Mesendoderm (in vitro differentiated cells): ENCODE data around the gene CHRNA9.

Experiments used
- DNase-seq: peaks from one replicate; pipeline ENCODE4 v3.0.0; 2013
- H2AK5ac ChIP-seq: 2 replicates; pipeline ENCODE4 v1.6.1; 2013; ENCODE audit warnings: low read length, inconsistent platforms
- H2BK120ac ChIP-seq: 2 replicates; pipeline ENCODE4 v1.6.1; 2013; ENCODE audit warnings: low read depth, mild to moderate bottlenecking, low read length, moderate library complexity, mixed read lengths
- H2BK15ac ChIP-seq: replicated peaks from 2 replicates; pipeline ENCODE4 v1.6.1; 2013; ENCODE audit warnings: low read depth, mild to moderate bottlenecking, moderate library complexity
- H2BK5ac ChIP-seq: 2 replicates; pipeline ENCODE4 v1.6.1; 2013; ENCODE audit warnings: low read length, inconsistent platforms
- H3K18ac ChIP-seq: 2 replicates; pipeline ENCODE4 v1.6.1; 2013; ENCODE audit warnings: mild to moderate bottlenecking, low read length, mixed read lengths
- H3K23ac ChIP-seq: one replicate; pipeline ENCODE4 v1.6.1; 2013; ENCODE audit warnings: low read length
- H3K27ac ChIP-seq: 2 replicates; pipeline ENCODE4 v1.5.1; 2013; ENCODE audit warnings: low read depth, mild to moderate bottlenecking, inconsistent platforms, low read length, moderate library complexity
- H3K27me3 ChIP-seq: 2 replicates; pipeline ENCODE4 v1.6.1; 2013; ENCODE audit warnings: low read length, control low read depth, mild to moderate bottlenecking, inconsistent platforms; ENCODE audit not compliant: insufficient read depth, poor library complexity
- H3K36me3 ChIP-seq: 2 replicates; pipeline ENCODE4 v1.6.1; 2013; ENCODE audit warnings: low read length, inconsistent platforms; ENCODE audit not compliant: control insufficient read depth, insufficient read depth
- H3K4ac ChIP-seq: one replicate; pipeline ENCODE4 v1.6.1; 2013; ENCODE audit warnings: low read depth, mild to moderate bottlenecking, low read length, moderate library complexity
- H3K4me1 ChIP-seq: 2 replicates; pipeline ENCODE4 v1.6.1; 2013; ENCODE audit warnings: low read depth, low read length, inconsistent platforms; ENCODE audit not compliant: control insufficient read depth
- H3K4me2 ChIP-seq: 2 replicates; pipeline ENCODE4 v1.6.1; 2013; ENCODE audit warnings: low read length
- H3K4me3 ChIP-seq: 2 replicates; pipeline ENCODE4 v1.5.1; 2013; ENCODE audit warnings: mild to moderate bottlenecking, low read length
- H3K56ac ChIP-seq: one replicate; pipeline ENCODE4 v1.6.1; 2013; ENCODE audit warnings: low read length
- H3K79me1 ChIP-seq: 2 replicates; pipeline ENCODE4 v1.6.1; 2013; ENCODE audit warnings: low read length, inconsistent platforms
- H3K79me2 ChIP-seq: 2 replicates; pipeline ENCODE4 v1.6.1; 2013; ENCODE audit warnings: mild to moderate bottlenecking, low read length; ENCODE audit not compliant: control insufficient read depth, insufficient read depth
- H3K9ac ChIP-seq: 2 replicates; pipeline ENCODE4 v1.6.1; 2013; ENCODE audit warnings: low read length, inconsistent platforms
- H4K5ac ChIP-seq: one replicate; pipeline ENCODE4 v1.6.1; 2013; ENCODE audit warnings: low read length
- H4K8ac ChIP-seq: one replicate; pipeline ENCODE4 v1.6.1; 2013; ENCODE audit warnings: low read depth, mild to moderate bottlenecking, control low read depth, low read length, moderate library complexity
- WGBS: extraction: QIAGEN DNeasy Blood & Tissue Kit; methylation state at CpG from one replicate; pipeline ENCODE4 v1.1.7; 2013; ENCODE audit warnings: low lambda C conversion rate, missing lambda C conversion rate; ENCODE audit not compliant: insufficient coverage; ENCODE audit errors: extremely low coverage; 5-methylcytosine and 5-hydroxymethylcytosine counted together

The CHRNA9 gene

DNA sequence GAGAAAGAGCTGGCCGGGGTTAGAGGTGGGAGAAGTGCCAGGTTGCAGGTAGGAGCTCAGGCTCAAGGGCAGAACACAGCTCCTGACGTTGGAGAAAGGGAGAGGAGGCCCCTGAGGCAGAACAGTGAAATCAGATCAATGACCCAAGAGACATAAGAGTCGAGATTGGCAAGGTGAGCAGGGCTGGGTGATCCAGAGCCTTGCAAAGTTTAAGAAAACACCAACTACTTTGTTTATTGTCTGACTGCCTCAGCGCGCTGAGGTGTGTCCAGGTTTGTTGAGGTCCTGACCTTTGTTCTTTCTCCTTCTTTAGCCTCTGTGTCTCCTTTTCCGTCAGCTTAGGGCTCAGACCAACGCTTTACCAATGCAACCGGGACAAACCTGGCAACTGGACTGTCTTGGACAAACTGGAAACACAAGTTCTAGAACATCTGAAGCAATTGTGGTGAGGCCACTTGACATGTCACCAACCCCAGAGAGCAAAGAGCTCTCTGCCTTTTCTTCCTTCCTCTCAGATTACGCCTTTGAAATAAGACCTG, 28.3 kb downstream of the CHRNA9 start:
- H4K8ac ChIP-seq = no peak overlapping the region
- H3K18ac ChIP-seq = no peak overlapping the region
- no peak overlapping the region for H3K4ac ChIP-seq
- no peaks in the 10 kb centered on the region for H3K79me1 ChIP-seq
- H3K4me3 ChIP-seq = no peak overlapping the region
- no peak overlapping the region for H2BK15ac ChIP-seq
- H3K4me2 ChIP-seq = no peak overlapping the region
- no CpG with 5 or more reads among the region's 9 CpGs for WGBS
- H3K79me2 ChIP-seq = no peaks in the 10 kb centered on the region
- H3K56ac ChIP-seq = no peak overlapping the region
- no peak overlapping the region for H3K27ac ChIP-seq
- H3K4me1 ChIP-seq = no peaks in the 10 kb centered on the region
- H2BK120ac ChIP-seq = no peak overlapping the region
- no peak overlapping the region for H3K9ac ChIP-seq
- no peak overlapping the region for H4K5ac ChIP-seq
- H2AK5ac ChIP-seq = no peak overlapping the region
- H3K36me3 ChIP-seq = no peaks in the 10 kb centered on the region
- no peak overlapping the region for H3K23ac ChIP-seq
- H2BK5ac ChIP-seq = no peak overlapping the region
- no peaks in the 10 kb centered on the region for H3K27me3 ChIP-seq
- DNase-seq = no peak

DNA sequence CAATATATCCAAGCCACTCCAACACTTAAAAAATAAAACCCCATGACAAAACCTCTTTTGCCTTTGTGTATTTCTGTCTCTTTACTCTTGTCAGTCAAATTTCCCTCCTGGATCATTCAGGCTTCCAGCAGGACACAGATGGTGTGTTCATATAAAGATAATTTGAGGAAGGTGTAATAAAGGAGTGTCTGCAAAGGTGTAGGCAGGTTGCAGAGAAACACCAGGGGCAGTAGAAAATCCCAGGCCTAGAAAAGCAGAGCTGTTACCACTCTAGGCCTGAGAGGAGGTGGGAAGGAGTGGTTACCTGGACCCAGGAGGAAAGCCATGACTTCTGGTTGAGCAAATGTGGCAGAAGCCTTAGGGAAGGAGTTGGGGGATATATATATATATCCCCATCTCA, 28.8 kb downstream of the CHRNA9 start:
- H2BK120ac ChIP-seq = no peak overlapping the region
- H3K36me3 ChIP-seq = no peaks in the 10 kb centered on the region
- H3K79me2 ChIP-seq = no peaks in the 10 kb centered on the region
- no peak overlapping the region for H2BK15ac ChIP-seq
- H4K5ac ChIP-seq = no peak overlapping the region
- H3K56ac ChIP-seq = no peak overlapping the region
- H3K27ac ChIP-seq = no peak overlapping the region
- no peaks in the 10 kb centered on the region for H3K79me1 ChIP-seq
- no peaks in the 10 kb centered on the region for H3K27me3 ChIP-seq
- no peak overlapping the region for H3K4ac ChIP-seq
- H3K4me1 ChIP-seq = no peaks in the 10 kb centered on the region
- no peak overlapping the region for H3K9ac ChIP-seq
- no peak overlapping the region for H4K8ac ChIP-seq
- no peak overlapping the region for H3K4me3 ChIP-seq
- H3K23ac ChIP-seq = no peak overlapping the region
- DNase-seq = no peak
- H3K18ac ChIP-seq = no peak overlapping the region
- H2AK5ac ChIP-seq = no peak overlapping the region
- no peak overlapping the region for H3K4me2 ChIP-seq
- no peak overlapping the region for H2BK5ac ChIP-seq

DNA sequence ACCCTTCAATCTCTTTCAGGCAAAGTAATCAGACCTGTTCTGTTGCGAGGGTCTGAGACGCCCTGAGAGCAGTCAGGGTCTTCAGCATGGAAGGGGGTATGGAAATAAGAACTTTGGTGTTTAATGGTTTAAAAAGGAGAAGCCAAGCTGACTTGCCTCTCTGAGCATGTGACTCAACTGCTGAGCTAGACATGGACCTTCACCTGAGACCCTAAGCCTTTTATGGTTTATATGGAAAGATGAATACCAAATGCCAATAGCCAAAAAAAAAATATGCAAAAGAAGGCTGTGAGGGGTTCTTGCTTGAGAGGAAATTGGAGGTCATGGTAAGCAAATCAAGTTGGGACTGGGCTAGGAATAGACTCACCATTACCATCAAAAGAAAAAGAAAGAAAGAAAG, 30.6 kb downstream of the CHRNA9 start:
- H3K4me2 ChIP-seq = no peak overlapping the region
- no peak for DNase-seq
- H3K79me2 ChIP-seq = no peaks in the 10 kb centered on the region
- H3K27me3 ChIP-seq = no peaks in the 10 kb centered on the region
- H3K4me1 ChIP-seq = no peaks in the 10 kb centered on the region
- no peak overlapping the region for H2BK120ac ChIP-seq
- no peak overlapping the region for H4K5ac ChIP-seq
- no peak overlapping the region for H3K18ac ChIP-seq
- no CpG with 5 or more reads among the region's 2 CpGs for WGBS
- H2BK15ac ChIP-seq = no peak overlapping the region
- no peak overlapping the region for H3K9ac ChIP-seq
- H3K4me3 ChIP-seq = no peak overlapping the region
- H4K8ac ChIP-seq = no peak overlapping the region
- no peak overlapping the region for H3K56ac ChIP-seq
- H2AK5ac ChIP-seq = no peak overlapping the region
- H3K79me1 ChIP-seq = no peaks in the 10 kb centered on the region
- no peak overlapping the region for H3K4ac ChIP-seq
- H2BK5ac ChIP-seq = no peak overlapping the region
- H3K23ac ChIP-seq = no peak overlapping the region
- H3K27ac ChIP-seq = no peak overlapping the region
- no peaks in the 10 kb centered on the region for H3K36me3 ChIP-seq

DNA sequence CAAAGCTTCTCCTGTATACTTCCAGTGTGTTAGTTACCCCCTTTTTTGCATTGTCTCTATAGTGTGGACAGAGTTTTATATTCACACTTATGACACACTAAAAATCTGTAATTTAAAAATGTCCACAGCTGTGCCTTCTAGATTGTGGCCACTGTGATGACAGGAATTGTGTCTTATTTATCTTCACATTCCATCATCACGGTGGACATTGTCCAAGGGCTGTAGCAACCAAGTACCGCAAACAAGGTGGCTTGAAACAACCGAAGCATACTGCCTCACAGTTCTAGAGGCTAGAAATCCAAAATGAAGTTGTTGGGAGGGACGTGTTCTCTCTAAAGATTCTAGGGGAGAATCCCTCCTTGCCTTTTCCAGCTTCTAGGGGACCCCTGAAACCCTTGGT, 32.3 kb downstream of the CHRNA9 start:
- Histone ChIP-seq H3K4me3 (no peak overlapping the region), H3K9ac (no peak overlapping the region), H3K4ac (no peak overlapping the region), H3K27ac (no peak overlapping the region), H3K27me3 (no peaks in the 10 kb centered on the region), H4K8ac (no peak overlapping the region), H2BK15ac (no peak overlapping the region), H3K18ac (no peak overlapping the region), H3K36me3 (no peaks in the 10 kb centered on the region), H3K79me2 (no peaks in the 10 kb centered on the region), H3K79me1 (no peaks in the 10 kb centered on the region), H2BK120ac (no peak overlapping the region), H4K5ac (no peak overlapping the region), H2BK5ac (no peak overlapping the region), H3K4me1 (no peaks in the 10 kb centered on the region), H3K4me2 (no peak overlapping the region), H2AK5ac (no peak overlapping the region), H3K56ac (no peak overlapping the region), H3K23ac (no peak overlapping the region)
- DNase-seq = no peak
- WGBS = no CpG with 5 or more reads among the region's 4 CpGs

DNA sequence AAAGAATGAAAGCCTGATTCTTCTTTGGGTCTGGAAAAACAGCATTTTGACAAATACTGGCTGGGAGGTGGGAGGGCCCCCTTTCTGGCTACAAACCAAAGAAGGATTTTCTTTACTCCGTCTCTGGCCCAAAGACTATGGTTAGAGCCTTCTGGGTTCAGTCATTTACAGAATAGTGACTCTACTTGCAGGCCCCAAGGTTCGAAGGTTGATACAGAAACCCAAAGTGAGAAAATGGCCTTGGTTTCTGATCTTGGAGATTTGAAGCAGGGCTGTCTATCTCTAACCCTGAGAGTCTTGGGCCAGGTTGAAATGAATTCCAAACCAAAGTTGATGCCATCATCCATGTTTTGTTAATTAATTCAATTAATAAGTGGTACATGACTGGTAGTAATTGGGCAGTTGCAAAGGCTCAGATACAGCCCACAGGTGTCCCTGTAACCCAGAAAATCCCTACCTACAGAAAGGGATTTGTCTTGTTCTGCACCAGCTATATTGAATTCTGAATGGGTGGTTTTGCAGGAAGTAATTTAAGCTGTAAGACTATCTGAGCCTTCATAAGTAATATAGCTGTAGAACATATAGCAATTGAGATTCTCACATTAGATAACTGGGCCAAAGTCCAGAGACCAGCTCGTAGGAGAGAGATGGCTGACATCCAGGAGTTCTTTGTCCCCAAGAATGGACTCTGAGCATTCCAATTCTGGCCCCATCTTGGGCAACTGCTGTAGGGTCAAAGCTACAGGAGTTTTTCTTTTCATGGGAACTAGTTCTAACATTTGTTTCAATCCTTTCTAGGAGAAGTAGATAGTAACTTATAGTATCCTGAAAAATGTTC, 34.5 kb downstream of the CHRNA9 start:
- H3K18ac ChIP-seq = no peak overlapping the region
- H3K27me3 ChIP-seq = no peaks in the 10 kb centered on the region
- no peak overlapping the region for H2AK5ac ChIP-seq
- H3K4me1 ChIP-seq = no peaks in the 10 kb centered on the region
- no peak for DNase-seq
- no peak overlapping the region for H4K8ac ChIP-seq
- H4K5ac ChIP-seq = no peak overlapping the region
- H2BK120ac ChIP-seq = no peak overlapping the region
- H3K4me2 ChIP-seq = no peak overlapping the region
- no peaks in the 10 kb centered on the region for H3K79me2 ChIP-seq
- no peak overlapping the region for H3K56ac ChIP-seq
- H3K9ac ChIP-seq = no peak overlapping the region
- H3K4ac ChIP-seq = no peak overlapping the region
- no peak overlapping the region for H3K27ac ChIP-seq
- no peak overlapping the region for H3K23ac ChIP-seq
- no peaks in the 10 kb centered on the region for H3K36me3 ChIP-seq
- no peak overlapping the region for H3K4me3 ChIP-seq
- no peaks in the 10 kb centered on the region for H3K79me1 ChIP-seq
- H2BK15ac ChIP-seq = no peak overlapping the region
- WGBS = no CpG with 5 or more reads among the region's 3 CpGs
- H2BK5ac ChIP-seq = no peak overlapping the region

DNA sequence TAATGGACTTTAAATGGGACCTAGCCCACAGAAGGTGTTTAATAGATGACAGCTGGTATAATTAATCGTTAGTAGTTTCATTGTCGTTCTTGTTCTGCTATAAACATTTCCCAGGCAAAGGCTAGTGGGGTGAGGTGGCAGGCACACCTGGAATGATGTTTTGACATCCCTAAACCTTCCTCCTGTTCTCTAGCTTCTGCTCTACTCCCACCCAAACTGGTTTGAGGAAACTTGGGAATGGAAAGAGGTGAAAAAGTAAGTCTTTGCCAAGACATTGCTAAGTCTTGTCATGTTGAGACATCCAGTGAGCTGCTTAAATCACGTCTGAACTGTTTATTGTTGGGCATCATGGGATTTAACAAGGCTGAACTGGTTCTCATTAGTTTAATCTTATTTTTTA, 37.5 kb downstream of the CHRNA9 start:
- H3K4me1 ChIP-seq = no peaks in the 10 kb centered on the region
- H3K56ac ChIP-seq = no peak overlapping the region
- H3K4me3 ChIP-seq = no peak overlapping the region
- H3K9ac ChIP-seq = no peak overlapping the region
- no peak overlapping the region for H3K4me2 ChIP-seq
- no peak overlapping the region for H3K23ac ChIP-seq
- no peaks in the 10 kb centered on the region for H3K79me1 ChIP-seq
- no peak overlapping the region for H3K27ac ChIP-seq
- no peak overlapping the region for H2BK15ac ChIP-seq
- H2BK5ac ChIP-seq = no peak overlapping the region
- WGBS = no CpG with 5 or more reads among the region's 3 CpGs
- no peak overlapping the region for H3K4ac ChIP-seq
- no peaks in the 10 kb centered on the region for H3K79me2 ChIP-seq
- no peak overlapping the region for H3K18ac ChIP-seq
- DNase-seq = no peak
- H4K8ac ChIP-seq = no peak overlapping the region
- H3K36me3 ChIP-seq = no peaks in the 10 kb centered on the region
- H2BK120ac ChIP-seq = no peak overlapping the region
- H3K27me3 ChIP-seq = no peaks in the 10 kb centered on the region
- no peak overlapping the region for H2AK5ac ChIP-seq
- H4K5ac ChIP-seq = no peak overlapping the region
